ENCODE measurements around the gene CXCL9. TPM values are rescaled to one million over a fixed set of nuclear protein-coding genes. Genes with fewer than 3 reads are reported as not detected.

CXCL9 gene
- total RNA-seq, 1 experiment from 2014 or later, result not detected

- Histone ChIP-seq H3F3A (ENCODE audit: insufficient read depth, low read depth) (peaks cover 2% of the 10 kb centered on the region; the same call in 1 of the 2 replicates), H4K20me1 (ENCODE audit: insufficient read depth) (no peaks in the 10 kb centered on the region), H3K4me2 (no peak overlapping the region), H3K9me2 (ENCODE audit: insufficient read depth) (no peaks in the 10 kb centered on the region), H3K9me3 (ENCODE audit: insufficient read depth, low read depth) (no peaks in the 10 kb centered on the region), H3K4me3 (no peak overlapping the region), H3K4me1 (replicated peaks; ENCODE audit: insufficient read depth) (peaks cover 11% of the 10 kb centered on the region), H2AFZ (no peak overlapping the region), H3K36me3 (ENCODE audit: low read depth) (no peaks in the 10 kb centered on the region), H3K27ac (no peak overlapping the region), H3K79me2 (ENCODE audit: low read depth) (no peaks in the 10 kb centered on the region), H3K27me3 (ENCODE audit: insufficient read depth, low read depth) (no peaks in the 10 kb centered on the region)
- BruUV-seq (replicated peaks), result no TSS peak
- TF ChIP-seq CTCF (conservative IDR thresholded peaks at IDR 0.05) (no peak), EZH2 (IDR thresholded peaks at IDR 0.05; ENCODE audit: low read depth) (no peak)
- ChIA-PET POLR2A (ENCODE audit: unreplicated experiment) (no interaction called here), CTCF (no interaction called here)
- intact Hi-C loops (cut with micrococcal nuclease; ENCODE audit: unreplicated experiment), result no loop called here
- no peak for DNase-seq
Measured at GRCh38 chr4:76012388-76012801, 5.1 kb upstream of the CXCL9 start.

GRCh38 chr4:76011700-76012387, 4.5 kb upstream of the CXCL9 start:
- TF ChIP-seq CTCF (conservative IDR thresholded peaks at IDR 0.05) (no peak), EZH2 (IDR thresholded peaks at IDR 0.05; ENCODE audit: low read depth) (no peak)
- no peaks in the 10 kb centered on the region for H3K9me3 ChIP-seq (ENCODE audit: insufficient read depth, low read depth)
- peaks cover 7% of the 10 kb centered on the region; the same call in 1 of the 2 replicates for H3F3A ChIP-seq (ENCODE audit: insufficient read depth, low read depth)
- H3K27ac ChIP-seq, result no peak overlapping the region
- DNase-seq, result no peak
- H3K36me3 ChIP-seq (ENCODE audit: low read depth), result no peaks in the 10 kb centered on the region
- no peaks in the 10 kb centered on the region for H4K20me1 ChIP-seq (ENCODE audit: insufficient read depth)
- peaks cover 16% of the 10 kb centered on the region for H3K4me1 ChIP-seq (replicated peaks; ENCODE audit: insufficient read depth)
- H3K27me3 ChIP-seq (ENCODE audit: insufficient read depth, low read depth), result no peaks in the 10 kb centered on the region
- H3K9me2 ChIP-seq (ENCODE audit: insufficient read depth), result no peaks in the 10 kb centered on the region
- no peak overlapping the region for H3K4me2 ChIP-seq
- no peaks in the 10 kb centered on the region for H3K79me2 ChIP-seq (ENCODE audit: low read depth)
- ChIA-PET POLR2A (ENCODE audit: unreplicated experiment) (no interaction called here), CTCF (no interaction called here)
- H3K4me3 ChIP-seq, result no peak overlapping the region
- no TSS peak for BruUV-seq (replicated peaks)
- intact Hi-C loops (cut with micrococcal nuclease; ENCODE audit: unreplicated experiment), result no loop called here
- no peak overlapping the region for H2AFZ ChIP-seq

- Histone ChIP-seq H3K79me2 (ENCODE audit: low read depth) (no peaks in the 10 kb centered on the region), H3K4me2 (no peak overlapping the region), H3F3A (ENCODE audit: insufficient read depth, low read depth) (peaks cover 11% of the 10 kb centered on the region; the same call in 1 of the 2 replicates), H3K27me3 (ENCODE audit: insufficient read depth, low read depth) (no peaks in the 10 kb centered on the region), H3K27ac (no peak overlapping the region), H3K9me2 (ENCODE audit: insufficient read depth) (no peaks in the 10 kb centered on the region), H2AFZ (no peak overlapping the region), H4K20me1 (ENCODE audit: insufficient read depth) (no peaks in the 10 kb centered on the region), H3K4me1 (replicated peaks; ENCODE audit: insufficient read depth) (peaks cover 17% of the 10 kb centered on the region), H3K4me3 (no peak overlapping the region), H3K36me3 (ENCODE audit: low read depth) (no peaks in the 10 kb centered on the region), H3K9me3 (ENCODE audit: insufficient read depth, low read depth) (no peaks in the 10 kb centered on the region)
- ChIA-PET CTCF (no interaction called here), POLR2A (ENCODE audit: unreplicated experiment) (interaction anchor here (0.6 kb wide), 1 partner anchor 690 kb away, joined by 12 read pairs; no protein-coding TSS in a partner anchor)
- BruUV-seq (replicated peaks), result no TSS peak
- TF ChIP-seq EZH2 (IDR thresholded peaks at IDR 0.05; ENCODE audit: low read depth) (no peak), CTCF (conservative IDR thresholded peaks at IDR 0.05) (no peak)
- intact Hi-C loops (cut with micrococcal nuclease; ENCODE audit: unreplicated experiment), result no loop called here
- no peak for DNase-seq
Measured at GRCh38 chr4:76011018-76011670, 3.8 kb upstream of the CXCL9 start.

Measured in PC-9 (cell line).